Measurements from ENCODE around the gene ARHGAP40. TPM values are rescaled to one million over a fixed set of nuclear protein-coding genes. Genes with fewer than 3 reads are reported as not detected.

The ARHGAP40 gene
- total RNA-seq, 2 experiments from 2014 or later, result not detected

GRCh38 chr20:38651154-38651553, 49.5 kb downstream of the ARHGAP40 start:
- Mint-ChIP-seq H3K27ac (no peak overlapping the region), H3K36me3 (ENCODE audit: low read depth) (no peaks in the 10 kb centered on the region), H3K4me1 (ENCODE audit: low read depth) (peaks cover 5% of the 10 kb centered on the region), H3K9me3 (peaks cover 3% of the 10 kb centered on the region), H3K4me3 (no peak overlapping the region), H3K27me3 (peaks cover 41% of the 10 kb centered on the region)
- no peak for ATAC-seq (ENCODE audit: poor library complexity)
- peaks cover 29 to 34% of the 10 kb centered on the region in 2 experiments for H3K27me3 ChIP-seq (ENCODE audit: control insufficient read depth in 1 of 2, insufficient read depth in 2 of 2, low read length in 2 of 2)
- ChIA-PET POLR2A (no interaction called here), CTCF (no interaction called here)
- H3K36me3 ChIP-seq (ENCODE audit: insufficient read depth, low read length), result no peaks in the 10 kb centered on the region
- DNase-seq, result no peak
- H3K27ac ChIP-seq (ENCODE audit: low read depth in 1 of 2, low read length in 2 of 2), result no peak overlapping the region
- H3K4me1 ChIP-seq (ENCODE audit: insufficient read depth, low read length), result peaks cover 7% of the 10 kb centered on the region
- H3K9me3 ChIP-seq (ENCODE audit: control insufficient read depth in 1 of 2, insufficient read depth in 1 of 2, low read length in 2 of 2), result no peaks in the 10 kb centered on the region
- intact Hi-C loops (cut with DNase I, micrococcal nuclease), result no loop called here
- no peak for TF ChIP-seq CTCF (IDR thresholded peaks at IDR 0.05)
- H3K4me3 ChIP-seq (ENCODE audit: low read length), result no peak overlapping the region

GRCh38 chr20:38651562-38651961, 50.0 kb downstream of the ARHGAP40 start:
- Mint-ChIP-seq H3K36me3 (ENCODE audit: low read depth) (no peaks in the 10 kb centered on the region), H3K27ac (no peak overlapping the region), H3K4me1 (ENCODE audit: low read depth) (peaks cover 1% of the 10 kb centered on the region), H3K9me3 (peaks cover 3% of the 10 kb centered on the region), H3K27me3 (peaks cover 36% of the 10 kb centered on the region), H3K4me3 (no peak overlapping the region)
- intact Hi-C loops (cut with DNase I, micrococcal nuclease), result no loop called here
- H3K27me3 ChIP-seq (ENCODE audit: control insufficient read depth in 1 of 2, insufficient read depth in 2 of 2, low read length in 2 of 2), result peaks cover 29 to 34% of the 10 kb centered on the region in 2 experiments
- no peaks in the 10 kb centered on the region for H3K36me3 ChIP-seq (ENCODE audit: insufficient read depth, low read length)
- H3K4me1 ChIP-seq (ENCODE audit: insufficient read depth, low read length), result peaks cover 3% of the 10 kb centered on the region
- ChIA-PET POLR2A (no interaction called here), CTCF (no interaction called here)
- no peak overlapping the region for H3K4me3 ChIP-seq (ENCODE audit: low read length)
- H3K9me3 ChIP-seq (ENCODE audit: control insufficient read depth in 1 of 2, insufficient read depth in 1 of 2, low read length in 2 of 2), result no peaks in the 10 kb centered on the region
- no peak for TF ChIP-seq CTCF (IDR thresholded peaks at IDR 0.05)
- H3K27ac ChIP-seq (ENCODE audit: low read depth in 1 of 2, low read length in 2 of 2), result no peak overlapping the region
- DNase-seq, result no peak
- ATAC-seq (ENCODE audit: poor library complexity), result no peak

- intact Hi-C loops (cut with DNase I, micrococcal nuclease), result no loop called here
- H3K27me3 Mint-ChIP-seq, result peaks cover 34% of the 10 kb centered on the region
Observed at GRCh38 chr20:38652995-38653394, 51.4 kb downstream of the ARHGAP40 start.

More at GRCh38 chr20:38652995-38653394, 51.4 kb downstream of the ARHGAP40 start:
- no peak overlapping the region for H3K27ac Mint-ChIP-seq
- Histone ChIP-seq H3K4me1 (ENCODE audit: insufficient read depth, low read length) (no peaks in the 10 kb centered on the region), H3K36me3 (ENCODE audit: insufficient read depth, low read length) (no peaks in the 10 kb centered on the region), H3K9me3 (ENCODE audit: control insufficient read depth in 1 of 2, insufficient read depth in 1 of 2, low read length in 2 of 2) (no peaks in the 10 kb centered on the region), H3K27ac (ENCODE audit: low read depth in 1 of 2, low read length in 2 of 2) (no peak overlapping the region), H3K4me3 (ENCODE audit: low read length) (no peak overlapping the region), H3K27me3 (ENCODE audit: control insufficient read depth in 1 of 2, insufficient read depth in 2 of 2, low read length in 2 of 2) (peaks cover 22 to 39% of the 10 kb centered on the region in 2 experiments)
- no peaks in the 10 kb centered on the region for H3K36me3 Mint-ChIP-seq (ENCODE audit: low read depth)
- no peak overlapping the region for H3K4me3 Mint-ChIP-seq
- no peaks in the 10 kb centered on the region for H3K4me1 Mint-ChIP-seq (ENCODE audit: low read depth)
- H3K9me3 Mint-ChIP-seq, result peaks cover 3% of the 10 kb centered on the region
- DNase-seq (no peak), ATAC-seq (ENCODE audit: poor library complexity) (no peak)
- ChIA-PET POLR2A (no interaction called here), CTCF (no interaction called here)
- TF ChIP-seq CTCF (IDR thresholded peaks at IDR 0.05), result no peak

Data from CD4-positive, alpha-beta T cell (primary cell).